H1 (cell line): ENCODE measurements around the gene CGB3. TPM values are rescaled to one million over a fixed set of nuclear protein-coding genes. Genes with fewer than 3 reads are reported as not detected.

Experiments
- KDM5A ChIP-seq: fragments of 200-600 bp; IDR thresholded peaks from 2 replicates; pipeline ENCODE4 v1.7.1; 2012; ENCODE audit warnings: mild to moderate bottlenecking, low read length, inconsistent platforms, mixed read lengths
- TAF7 ChIP-seq: optimal IDR thresholded peaks from 2 replicates; pipeline ENCODE3; 2011; ENCODE audit warnings: low read depth, mild to moderate bottlenecking, inconsistent platforms, low read length, moderate library complexity, borderline replicate concordance
- polyA plus RNA-seq, 7 experiments: library from polyadenylated mRNA; depleted of rRNA in 3 of 7; stranded (reverse) in 5 of 7; unstranded in 2 of 7; fragments of >200 nt in 5 of 7; fragments of 200-250 nt in 2 of 7; gene quantifications; 1 replicate in 5 of 7; 2 replicates in 1 of 7; 4 replicates in 1 of 7; pipeline versions ENCODE4 v1.2.1 to v1.2.3, GENCODE V29; 2011 to 2013; ENCODE audit warnings: missing spikeins in 2 of 7, mixed read lengths in 2 of 7
- total RNA-seq: library from RNA; stranded (reverse); fragmentation: NEBNext Ultra II Directional; extraction: Animal tissue kit (Norgen Biotek cat#: 25700); gene quantifications from 2 replicates; pipeline ENCODE4 v1.2.1, GENCODE V29; 2021

Gene CGB3
- total and polyA plus RNA-seq, 2 of the 8 experiments (the other 6 are each of a cell fraction or from before 2014, with no cell fraction given): not detected

- TF ChIP-seq TAF7: no peak
- no peak for TF ChIP-seq KDM5A
Measured at GRCh38 chr19:49059053-49059452, 34.9 kb upstream of the CGB3 start (continued).
